Epidermal melanocyte (primary cell): ENCODE data around the gene GPX4.
A peak's percentile ranks its signal among the peaks of the same experiment; 100 is the strongest.
"Not testable (repeated sequence)": the region's sequence is repeated elsewhere in the genome, so short reads cannot be mapped to it uniquely, and the experiment has no call there.

ENCODE experiments used
- DNase-seq: peaks from one replicate; pipeline ENCODE4 v3.0.0; 2011; ENCODE audit warnings: low spot score; ENCODE audit not compliant: insufficient read length

Gene GPX4

DNA sequence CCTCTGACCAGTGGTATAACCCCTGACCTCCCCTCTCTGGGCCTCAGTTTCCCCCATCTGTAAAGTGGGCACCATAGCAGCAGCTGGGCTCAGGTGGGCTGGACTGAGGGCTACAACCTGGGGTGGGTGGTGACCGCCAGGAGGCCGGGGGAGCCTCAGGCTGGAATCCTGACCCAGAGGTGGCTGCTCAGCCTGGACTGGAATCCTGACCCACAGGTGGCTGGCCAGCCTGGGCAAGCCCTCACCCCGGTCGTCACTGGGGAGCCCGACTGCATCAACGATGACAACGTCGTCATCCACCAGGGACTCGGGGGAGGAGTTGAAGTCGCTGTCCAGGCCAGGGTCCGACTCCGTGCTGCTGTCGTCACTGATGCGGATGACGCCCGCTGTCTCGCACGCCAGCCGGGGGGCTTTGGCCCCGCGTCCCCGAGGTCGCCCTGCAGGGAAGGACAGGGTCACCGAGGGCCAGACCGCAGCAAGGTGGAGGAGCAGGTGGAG lies 10.2 kb downstream of the GPX4 start:
- no peak for DNase-seq

DNA sequence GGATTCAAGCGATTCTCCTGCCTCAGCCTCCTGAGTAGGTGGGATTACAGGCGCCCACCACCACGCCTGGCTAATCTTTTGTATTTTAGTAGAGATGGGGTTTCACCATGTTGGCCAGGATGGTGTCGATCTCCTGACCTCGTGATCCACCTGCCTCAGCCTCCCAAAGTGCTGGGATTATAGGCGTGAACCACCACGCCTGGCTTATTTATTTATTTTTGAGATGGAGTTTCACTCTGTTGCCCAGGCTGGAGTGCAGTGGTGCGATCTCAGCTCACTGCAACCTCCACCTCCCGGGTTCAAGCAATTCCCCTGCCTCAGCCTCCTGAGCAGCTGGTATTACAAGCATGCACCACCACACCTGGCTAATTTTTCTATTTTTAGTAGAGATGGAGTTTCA lies 10.9 kb downstream of the GPX4 start:
- not testable (repeated sequence) for DNase-seq

DNA sequence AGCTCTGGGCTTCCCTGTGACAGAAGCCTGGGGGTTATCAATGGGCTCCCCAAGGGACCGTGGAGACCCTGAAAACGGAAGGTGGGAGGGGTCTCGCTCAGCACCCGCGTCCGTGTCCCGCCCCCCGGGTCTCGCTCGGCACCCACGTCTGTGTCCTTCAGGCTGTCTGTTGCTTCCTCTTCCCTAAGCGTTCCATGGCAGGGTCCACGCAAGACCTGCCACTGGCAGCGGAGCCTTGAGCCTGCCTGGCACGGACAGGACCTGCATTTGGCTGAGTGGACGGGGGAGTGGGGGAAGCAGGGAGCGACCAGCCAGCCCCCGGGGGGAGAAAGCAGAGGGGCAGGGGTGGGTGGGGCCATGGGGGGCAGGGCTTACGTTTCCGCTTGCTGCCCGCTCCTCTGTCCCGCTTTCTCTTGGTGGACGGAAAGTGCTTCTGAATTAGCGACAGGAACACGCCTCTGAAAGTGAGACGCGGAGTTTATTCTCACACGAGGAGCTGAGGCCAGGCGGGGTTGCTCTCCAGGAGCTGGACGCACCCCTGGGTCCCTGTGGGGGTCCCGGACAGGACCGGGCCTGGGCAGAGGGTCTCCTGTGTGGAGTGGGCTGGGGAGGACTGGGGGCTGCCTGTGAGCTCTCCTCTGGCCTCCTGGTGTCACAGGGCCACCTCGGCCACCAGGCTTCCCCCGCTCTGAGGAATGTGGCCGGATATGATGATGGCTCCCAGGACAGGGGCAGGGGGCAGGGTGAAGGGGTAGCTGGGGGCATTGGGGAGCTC lies 12.0 kb downstream of the GPX4 start:
- no peak for DNase-seq

DNA sequence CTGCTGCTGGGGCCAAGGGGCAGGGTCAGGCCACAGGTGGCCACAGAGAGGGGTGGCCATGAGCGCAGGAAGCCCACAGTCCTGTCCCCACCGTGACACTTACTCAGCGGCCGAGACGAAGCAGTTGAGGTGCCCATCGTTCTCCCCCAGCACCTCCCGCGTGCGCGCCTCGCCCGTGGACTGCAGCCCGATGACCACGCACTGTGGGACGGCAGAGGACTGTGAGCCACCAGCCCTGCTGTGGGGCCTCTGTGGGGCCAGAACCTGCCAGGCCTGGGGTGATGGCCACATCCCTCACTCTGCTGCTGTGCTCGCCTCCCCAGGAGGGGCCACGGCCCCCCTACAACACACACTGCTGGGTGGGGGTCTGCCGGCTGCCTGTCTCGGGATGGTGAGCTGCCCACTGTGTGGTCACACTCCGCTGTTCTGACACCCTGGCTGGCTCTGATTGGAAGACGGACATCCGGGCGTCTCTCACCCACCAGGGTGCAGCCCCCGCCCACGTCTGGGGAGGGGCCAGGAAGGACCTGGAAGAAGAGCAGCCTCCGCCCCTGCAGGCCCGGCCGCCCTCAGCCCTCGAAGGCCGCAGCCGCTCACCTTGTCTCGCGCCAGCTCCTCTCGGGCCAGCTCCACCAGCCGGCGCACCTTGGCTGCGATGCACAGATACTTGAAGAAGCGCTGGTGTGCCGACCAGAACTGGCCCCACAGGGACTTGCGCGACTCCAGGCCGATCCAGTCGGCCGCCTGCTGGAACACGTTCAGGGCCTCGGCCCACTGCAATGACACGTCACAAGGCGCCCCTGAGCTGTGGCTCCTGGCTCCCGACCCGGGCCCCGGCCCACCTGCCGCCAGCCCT lies 13.2 kb downstream of the GPX4 start:
- no peak for DNase-seq

DNA sequence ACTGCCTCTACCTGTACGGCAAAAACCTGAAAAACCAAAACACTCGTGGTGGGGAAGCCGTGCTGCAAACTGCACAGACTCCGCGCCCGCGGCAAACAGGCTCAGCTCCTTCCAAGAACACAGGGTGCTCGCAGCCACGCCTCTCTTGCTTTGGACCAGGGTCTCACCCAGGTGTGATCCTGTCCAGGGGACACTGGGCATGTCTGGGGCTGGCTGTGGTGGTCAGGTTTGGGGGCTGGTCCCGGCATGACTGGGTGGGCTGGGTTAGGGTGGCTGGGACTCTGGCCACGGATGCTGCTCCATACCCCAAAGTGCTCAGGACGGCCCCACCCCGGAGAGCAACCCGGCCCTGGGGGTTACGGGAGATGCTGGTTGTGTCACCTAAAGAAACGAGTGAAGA lies 13.9 kb downstream of the GPX4 start:
- no peak for DNase-seq

DNA sequence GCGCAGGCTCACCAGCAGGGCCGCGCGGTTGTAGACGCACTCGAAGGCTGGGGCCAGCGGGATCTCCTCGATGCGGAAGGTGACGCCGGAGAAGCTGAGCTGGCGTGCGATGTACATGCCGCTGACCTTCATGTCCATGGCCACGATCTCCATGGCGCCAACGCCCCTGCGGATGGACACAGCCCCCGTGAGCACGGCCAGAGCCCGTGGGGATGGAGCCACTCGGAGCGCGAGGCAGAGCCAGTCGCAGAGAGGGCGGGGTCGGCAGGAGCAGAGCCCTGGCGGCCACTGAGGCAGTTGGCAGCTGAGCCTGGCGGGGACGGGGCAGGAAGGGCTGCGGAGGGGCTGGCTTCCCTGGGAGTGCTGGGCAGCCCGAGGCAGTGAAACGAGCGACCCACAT lies 15.2 kb downstream of the GPX4 start:
- no peak for DNase-seq

DNA sequence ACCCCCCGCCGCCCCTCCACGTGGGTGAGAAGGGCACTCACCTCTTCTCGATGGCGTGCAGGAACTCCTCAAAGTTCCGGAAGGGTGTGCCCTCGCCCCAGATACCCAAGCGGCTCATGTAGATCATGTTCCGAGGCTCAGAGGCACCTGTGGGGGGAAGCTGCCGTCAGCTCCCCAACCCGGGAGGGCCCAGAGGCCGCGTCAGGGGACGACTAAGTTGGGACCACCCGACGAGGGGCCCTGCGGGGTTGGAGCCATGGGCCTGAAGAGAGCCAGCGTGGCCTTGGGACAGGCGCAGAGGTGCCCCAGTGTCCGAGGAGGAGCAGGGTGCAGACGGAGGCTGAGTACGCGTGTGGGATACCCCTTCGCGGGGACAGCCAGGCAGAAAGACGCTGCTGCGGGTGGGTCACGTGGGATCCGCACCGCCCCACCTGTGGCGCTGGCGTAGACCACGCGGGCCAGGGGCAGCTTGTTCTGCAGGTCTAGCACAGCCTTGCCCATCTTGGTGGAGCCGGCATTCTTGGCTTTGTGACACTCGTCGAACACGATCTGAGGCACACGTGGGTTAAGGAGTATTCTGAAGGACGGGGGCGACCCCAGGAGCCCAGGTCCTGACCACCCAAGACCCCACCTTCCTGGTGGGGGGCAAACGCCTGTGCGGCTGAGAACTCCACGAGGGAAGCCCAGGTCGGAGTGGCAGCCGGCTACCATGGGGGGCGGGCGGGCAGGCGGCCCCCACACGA lies 15.9 kb downstream of the GPX4 start:
- no peak for DNase-seq

DNA sequence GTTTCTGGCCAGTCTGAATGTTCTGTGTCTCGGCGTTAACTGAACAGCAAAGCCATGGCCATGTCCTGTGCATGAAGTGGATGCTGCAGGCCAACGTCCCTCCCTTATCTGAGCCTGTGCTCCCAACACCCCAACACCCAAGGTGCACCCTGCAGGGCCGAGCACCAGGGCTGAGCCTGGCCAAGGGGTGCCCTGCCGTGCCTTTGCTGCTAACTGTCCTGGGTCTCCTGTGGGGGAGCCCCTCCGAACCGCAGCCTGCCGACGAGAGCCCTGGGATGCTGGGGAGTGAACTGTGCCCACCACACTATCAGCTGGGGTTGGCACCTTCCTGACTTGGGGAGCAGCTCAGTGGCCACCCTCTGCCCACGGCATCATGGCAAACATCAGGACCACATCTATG lies 17.6 kb downstream of the GPX4 start:
- DNase-seq, result no peak

DNA sequence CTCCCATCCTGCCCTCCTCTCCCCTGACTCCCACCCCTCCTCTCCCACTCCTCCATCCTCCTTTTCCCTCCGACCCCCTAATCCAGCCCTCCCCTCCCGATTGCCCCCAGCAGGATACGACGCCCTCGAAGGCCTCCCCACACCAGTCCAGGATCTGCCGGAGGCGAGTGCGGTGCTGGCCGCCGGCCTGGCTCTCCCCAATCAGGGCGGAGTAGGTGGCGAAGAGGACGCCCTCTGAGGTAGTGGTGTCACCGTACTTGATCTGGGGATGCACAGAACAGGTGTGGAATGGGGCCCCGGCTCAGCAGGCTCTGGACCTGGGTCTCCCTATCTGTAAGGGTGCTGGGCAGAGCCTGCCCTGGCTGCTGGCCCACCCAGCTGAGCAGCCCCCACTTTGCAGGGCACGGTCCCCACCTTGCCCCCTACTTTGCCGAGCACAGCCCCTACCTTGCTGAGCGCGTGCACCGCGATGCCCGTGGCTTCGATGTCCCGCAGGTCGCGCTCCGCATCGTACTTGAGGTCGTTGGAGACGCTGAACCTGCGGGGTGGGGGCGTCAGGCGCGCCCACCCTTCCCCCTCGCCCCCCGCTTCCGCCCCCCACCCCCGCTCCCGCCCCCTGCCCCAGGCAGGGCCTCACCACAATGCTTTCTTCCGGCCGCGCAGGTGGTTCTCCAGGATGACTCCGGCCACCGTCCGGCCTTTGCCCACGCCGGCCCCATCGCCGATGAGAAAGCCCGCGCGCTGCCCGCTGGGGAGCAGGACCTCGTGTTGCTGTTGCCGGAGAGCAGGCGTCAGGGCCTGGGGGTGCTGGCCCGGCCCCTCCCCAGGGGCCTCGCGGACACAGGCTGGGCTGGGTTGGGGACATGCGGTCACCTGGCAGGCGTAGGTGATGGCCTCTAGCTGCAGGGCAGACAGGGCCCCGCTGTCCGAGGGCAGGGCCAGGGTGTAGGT lies 18.5 kb downstream of the GPX4 start:
- no peak for DNase-seq

DNA sequence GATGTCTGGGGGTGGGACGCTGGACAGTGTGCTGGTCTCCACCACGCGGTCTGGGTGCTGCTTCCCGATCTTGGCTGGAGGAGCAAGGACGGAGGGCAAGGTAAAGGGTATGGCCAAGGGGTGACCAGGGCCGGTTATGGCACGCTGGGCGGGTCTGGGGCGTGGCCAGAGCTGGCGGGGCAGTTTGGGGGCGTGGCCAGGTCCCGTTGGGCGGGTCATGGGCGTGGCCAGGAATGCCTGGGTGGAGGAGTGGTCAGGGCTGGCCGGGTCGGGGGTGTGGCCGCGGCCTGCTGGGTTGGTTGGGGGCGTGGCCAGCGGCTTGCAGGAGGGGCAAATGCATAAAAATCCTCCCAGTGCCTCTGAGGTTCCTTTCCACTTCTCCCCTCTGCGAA lies 19.2 kb downstream of the GPX4 start:
- peak; percentile 54 for DNase-seq

DNA sequence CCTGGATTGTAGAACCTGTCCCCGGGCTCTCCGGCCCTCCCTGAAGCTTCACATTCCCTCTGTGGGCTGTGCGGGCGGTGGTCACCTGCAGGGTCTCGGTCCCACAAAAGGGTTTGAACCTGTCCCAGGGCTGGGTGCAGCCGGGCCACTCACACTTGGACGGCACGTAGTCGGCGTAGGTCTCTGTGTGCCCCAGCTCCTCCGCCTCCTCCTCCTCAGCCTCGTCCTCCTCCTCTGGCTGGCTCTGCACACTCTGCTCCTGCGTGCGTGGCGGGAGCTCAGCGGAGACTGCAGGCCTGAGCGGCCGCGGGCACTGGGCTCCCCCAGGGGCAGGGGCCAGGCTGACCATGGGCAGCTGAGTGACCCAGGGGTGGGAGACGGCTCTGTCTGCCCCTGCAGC lies 19.6 kb downstream of the GPX4 start:
- DNase-seq, result no peak

DNA sequence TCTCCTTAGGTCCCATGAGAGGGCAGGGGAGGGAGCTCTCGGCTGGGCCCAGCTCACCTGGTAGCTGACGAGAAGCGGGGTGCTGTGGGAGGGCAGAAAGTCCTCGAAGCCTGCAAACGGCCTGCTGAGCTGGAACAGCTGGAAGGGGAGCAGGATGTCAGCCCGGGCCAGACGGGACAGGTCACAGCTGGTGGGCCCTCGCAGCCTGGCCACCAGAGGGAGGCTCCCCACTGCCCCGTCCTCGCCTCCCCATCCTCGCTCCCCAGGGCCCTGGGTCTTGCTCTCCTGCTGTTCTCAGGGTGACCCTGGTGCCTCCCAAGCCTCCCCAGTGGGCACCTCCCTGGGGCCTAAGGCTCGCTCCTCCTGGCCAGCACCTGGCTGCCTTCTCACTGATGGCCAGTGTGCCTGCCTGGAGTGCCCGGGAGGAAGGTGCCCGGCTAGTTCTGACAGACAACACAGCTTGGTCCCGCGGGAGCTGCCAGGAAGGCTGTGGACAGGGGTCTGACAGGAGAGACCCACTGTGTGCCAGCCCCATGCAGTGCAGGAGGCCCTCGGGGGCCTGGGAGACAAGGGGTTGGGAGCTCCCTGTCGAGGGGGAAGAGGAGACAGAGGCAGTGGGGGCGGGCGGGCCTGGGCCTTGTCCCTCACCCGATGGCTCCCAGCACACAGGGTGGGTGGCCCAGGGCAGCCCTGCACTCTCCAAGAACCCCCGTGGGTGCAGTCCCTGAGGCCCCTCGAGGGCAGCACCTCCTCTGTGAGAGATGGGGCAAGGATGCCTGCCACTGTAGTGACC lies 20.3 kb downstream of the GPX4 start:
- DNase-seq, result no peak

DNA sequence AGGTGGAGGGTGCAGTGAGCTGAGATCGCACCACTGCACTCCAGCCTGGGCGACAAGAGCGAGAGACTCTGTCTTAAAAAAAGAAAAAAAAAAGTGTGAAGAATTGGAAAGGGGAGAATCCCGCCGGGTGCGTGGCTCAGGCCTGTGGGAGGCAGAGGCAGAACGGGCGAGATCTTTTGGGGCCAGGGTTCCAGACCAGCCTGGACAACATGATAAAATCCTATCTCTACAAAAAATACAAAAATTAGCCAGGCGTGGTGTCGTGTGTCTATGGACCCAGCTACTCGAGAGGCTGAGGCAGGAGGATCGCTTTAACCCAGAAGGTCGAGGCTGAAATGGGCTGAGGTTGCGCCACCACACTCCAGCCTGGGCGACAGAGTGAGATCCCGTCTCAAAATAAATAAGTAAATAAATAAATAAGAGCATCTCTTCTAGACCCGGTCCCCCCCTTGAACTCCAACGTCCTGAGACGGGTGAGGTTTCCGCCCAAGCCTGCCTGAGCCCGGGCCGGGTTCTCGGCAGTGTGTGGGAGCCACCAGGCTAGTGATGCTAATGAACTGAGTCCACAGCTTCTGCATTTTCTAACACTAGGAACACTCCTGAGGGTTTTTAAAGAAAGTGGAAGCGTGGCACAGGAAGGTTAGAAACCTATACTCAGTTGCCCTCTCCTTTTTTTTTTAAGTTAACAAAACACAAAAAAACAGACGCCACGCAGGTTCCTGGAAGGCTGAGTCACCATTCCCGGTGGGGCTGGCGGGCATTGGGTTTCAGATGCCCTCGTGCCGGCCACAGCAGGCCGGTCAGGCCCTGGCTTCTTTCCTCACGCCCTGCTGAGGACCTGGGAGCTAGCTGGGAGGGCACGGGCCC lies 22.0 kb downstream of the GPX4 start:
- no peak for DNase-seq

DNA sequence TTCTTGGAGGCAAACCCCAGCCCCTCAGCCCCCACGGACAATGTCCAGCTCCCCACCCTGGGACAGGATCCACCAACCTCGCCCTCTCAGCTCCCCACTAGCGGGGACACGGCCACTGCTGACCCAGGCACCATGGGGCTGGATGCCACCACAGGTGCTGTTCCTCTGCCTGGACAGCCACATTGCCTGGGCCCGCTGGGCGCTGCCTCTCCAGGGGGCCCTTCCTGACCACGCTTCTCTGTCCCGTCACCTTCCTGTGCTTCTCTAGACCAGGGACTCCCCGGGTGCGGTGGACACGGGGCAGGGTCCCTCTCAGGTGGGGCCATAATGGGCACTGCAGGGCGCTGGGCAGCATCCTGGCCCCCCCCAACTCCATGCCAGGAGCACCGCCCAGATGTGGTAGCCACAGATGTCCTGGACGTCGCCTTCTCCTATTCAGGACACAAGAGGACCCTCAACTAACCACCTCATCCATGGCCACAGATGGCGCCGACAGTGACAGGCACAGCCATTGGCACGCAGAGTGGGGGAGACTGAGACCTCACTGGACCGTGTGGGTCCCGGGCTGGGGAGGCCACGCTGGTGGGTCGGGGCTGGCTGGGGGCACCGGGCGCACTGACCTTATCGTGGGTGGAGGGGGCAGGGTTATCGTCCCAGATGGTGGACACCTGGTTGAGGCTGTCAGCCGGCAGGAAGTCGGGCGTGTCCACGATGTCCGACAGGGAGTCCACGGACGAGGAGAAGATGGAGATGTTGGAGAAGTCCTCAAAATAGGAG lies 23.4 kb downstream of the GPX4 start:
- no peak for DNase-seq

DNA sequence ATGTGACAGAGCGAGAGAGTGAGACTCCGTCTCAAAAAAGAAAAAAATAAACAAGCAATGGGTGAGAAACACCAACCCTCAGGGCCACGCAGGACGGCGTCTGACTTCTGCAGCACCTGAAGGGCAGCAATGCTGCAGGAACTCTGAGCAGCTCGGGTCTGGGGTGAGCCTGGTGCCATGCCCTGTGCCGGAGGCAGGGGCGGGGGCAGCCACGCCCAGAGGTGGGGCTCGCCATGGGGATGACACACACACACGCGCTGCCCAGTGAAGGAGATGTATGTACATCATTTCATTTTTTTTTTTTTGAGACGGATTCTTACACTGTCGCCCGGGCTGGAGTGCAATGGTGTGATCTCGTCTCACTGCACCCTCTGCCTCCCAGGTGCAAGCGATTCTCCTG lies 24.3 kb downstream of the GPX4 start:
- DNase-seq, result no peak

DNA sequence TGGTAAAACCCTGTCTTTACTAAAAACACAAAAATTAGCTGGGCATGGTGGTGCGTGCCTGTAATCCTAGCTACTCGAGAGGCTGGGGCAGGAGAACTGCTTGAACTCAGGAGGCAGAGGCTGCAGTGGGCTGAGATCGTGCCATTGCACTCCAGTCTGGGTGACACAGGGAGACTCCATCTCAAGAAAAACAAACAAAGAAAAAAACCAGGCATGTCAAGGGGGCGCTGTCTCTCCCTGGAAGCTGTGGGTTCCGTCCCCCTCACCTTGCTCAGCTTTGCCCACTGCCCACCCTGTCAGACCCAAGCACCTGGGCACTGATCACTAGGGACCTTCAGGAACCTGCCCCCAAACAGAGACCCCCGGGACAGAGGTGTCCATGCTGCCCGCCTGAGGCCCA lies 25.3 kb downstream of the GPX4 start:
- not testable (repeated sequence) for DNase-seq

DNA sequence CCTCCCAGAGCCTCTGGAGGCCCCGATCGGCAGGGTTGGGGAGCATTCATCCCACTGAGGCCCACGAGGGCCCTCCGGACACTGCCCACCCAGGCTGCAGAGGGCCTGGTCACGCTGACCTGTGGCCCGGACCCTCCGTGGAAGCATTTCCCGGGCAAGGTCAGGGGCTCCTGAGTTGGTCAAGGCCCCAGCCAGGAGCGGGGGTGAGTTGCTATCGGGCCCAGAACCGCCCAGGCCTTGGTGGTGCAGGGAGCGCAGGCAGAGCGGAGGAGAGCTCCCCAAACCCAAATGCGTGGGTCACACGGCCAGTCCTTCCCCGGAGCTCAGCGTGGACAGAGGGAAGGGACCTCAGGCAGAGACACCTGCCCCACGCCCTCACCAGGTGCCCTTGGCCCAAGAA lies 25.7 kb downstream of the GPX4 start:
- DNase-seq, result no peak
